CD14-positive monocyte (primary cell): ENCODE data around the gene CREG1. TPM values are rescaled to one million over a fixed set of nuclear protein-coding genes. Genes with fewer than 3 reads are reported as not detected.

Experiments used
- DNase-seq, 3 donors: peaks; one replicate each; pipeline ENCODE4 v3.0.0-alpha.2; 2011 to 2022
- H2AFZ ChIP-seq: 2 replicates; pipeline ENCODE4 v1.6.0; 2012; ENCODE audit warnings: mild to moderate bottlenecking, low read depth, low read length, inconsistent platforms; ENCODE audit not compliant: insufficient read depth, poor library complexity, severe bottlenecking
- H3K27ac ChIP-seq, 2 donors: 1 replicate in 1 of 2; 2 replicates in 1 of 2; pipeline ENCODE4 v1.5.1; 2012 to 2013; ENCODE audit warnings: low read length in 2 of 2, control low read depth in 1 of 2, inconsistent platforms in 1 of 2, low read depth in 1 of 2, mild to moderate bottlenecking in 1 of 2
- H3K27me3 ChIP-seq, 2 donors: one replicate each; pipeline versions ENCODE4 v1.6.0 to v1.6.1; 2011 to 2013; ENCODE audit warnings: low read length in 2 of 2; ENCODE audit not compliant: control insufficient read depth in 2 of 2, insufficient read depth in 2 of 2
- H3K36me3 ChIP-seq, 2 donors: replicated peaks in 1 of 2; 1 replicate in 1 of 2; 2 replicates in 1 of 2; pipeline versions ENCODE4 v1.5.1 to v1.6.1; 2012 to 2013; ENCODE audit warnings: low read length in 2 of 2, control low read depth in 1 of 2, inconsistent platforms in 1 of 2, mild to moderate bottlenecking in 1 of 2; ENCODE audit not compliant: insufficient read depth in 2 of 2, control insufficient read depth in 1 of 2
- H3K4me1 ChIP-seq, 2 donors: 1 replicate in 1 of 2; 2 replicates in 1 of 2; pipeline versions ENCODE4 v1.5.1 to v1.6.1; 2012 to 2013; ENCODE audit warnings: low read length in 2 of 2, control low read depth in 1 of 2, inconsistent platforms in 1 of 2, mild to moderate bottlenecking in 1 of 2, moderate library complexity in 1 of 2; ENCODE audit not compliant: insufficient read depth in 2 of 2, control insufficient read depth in 1 of 2
- H3K4me2 ChIP-seq: replicated peaks from 2 replicates; pipeline ENCODE3; 2012; ENCODE audit warnings: low read length, moderate library complexity, mild to moderate bottlenecking; ENCODE audit not compliant: poor library complexity, severe bottlenecking; ENCODE audit errors: extremely low read depth
- H3K4me3 ChIP-seq, 3 experiments: fragments of 200-600 bp in 1 of 3; sonication (generic) in 1 of 3; replicated peaks in 1 of 3; 1 replicate in 2 of 3; 2 replicates in 1 of 3; pipeline ENCODE4 v1.5.1; 2011 to 2013; ENCODE audit warnings: low read length in 3 of 3, mild to moderate bottlenecking in 3 of 3, control low read depth in 2 of 3, low read depth in 2 of 3, inconsistent platforms in 1 of 3, moderate library complexity in 1 of 3
- H3K79me2 ChIP-seq: 2 replicates; pipeline ENCODE4 v1.6.0; 2012; ENCODE audit warnings: mild to moderate bottlenecking, control low read depth, inconsistent platforms, low read length, moderate library complexity; ENCODE audit not compliant: insufficient read depth
- H3K9ac ChIP-seq: 2 replicates; pipeline ENCODE4 v1.6.0; 2017; ENCODE audit warnings: low read length, mild to moderate bottlenecking; ENCODE audit not compliant: insufficient read depth, poor library complexity, severe bottlenecking
- H3K9me3 ChIP-seq, 2 donors: replicated peaks in 1 of 2; 1 replicate in 1 of 2; 2 replicates in 1 of 2; pipeline versions ENCODE4 v1.5.1 to v1.6.1; 2012 to 2013; ENCODE audit warnings: low read length in 2 of 2, control low read depth in 1 of 2; ENCODE audit not compliant: control insufficient read depth in 1 of 2, insufficient read depth in 1 of 2
- H4K20me1 ChIP-seq: 2 replicates; pipeline ENCODE4 v1.6.0; 2012; ENCODE audit warnings: mild to moderate bottlenecking, low read length, control low read depth, moderate library complexity; ENCODE audit not compliant: insufficient read depth
- H3K27ac Mint-ChIP-seq, 7 donors: one replicate each; pipeline ENCODE4 v1.8.0; 2020; ENCODE audit warnings: mild to moderate bottlenecking in 7 of 7, mixed read lengths in 7 of 7, moderate library complexity in 6 of 7, inconsistent platforms in 2 of 7
- H3K27me3 Mint-ChIP-seq, 3 donors: one replicate each; pipeline ENCODE4 v1.8.0; 2021 to 2022; ENCODE audit warnings: low read depth in 3 of 3, mild to moderate bottlenecking in 3 of 3, mixed read lengths in 3 of 3, moderate library complexity in 3 of 3, inconsistent platforms in 1 of 3
- H3K36me3 Mint-ChIP-seq, 2 donors: one replicate each; pipeline ENCODE4 v1.8.0; 2020; ENCODE audit warnings: mixed read lengths in 2 of 2, inconsistent platforms in 1 of 2, mild to moderate bottlenecking in 1 of 2
- H3K4me1 Mint-ChIP-seq: one replicate; pipeline ENCODE4 v1.8.0; 2020; ENCODE audit warnings: mild to moderate bottlenecking, mixed read lengths
- H3K4me3 Mint-ChIP-seq, 2 donors: one replicate each; pipeline ENCODE4 v1.8.0; 2020; ENCODE audit warnings: mild to moderate bottlenecking in 2 of 2, mixed read lengths in 2 of 2, moderate library complexity in 1 of 2
- H3K9me3 Mint-ChIP-seq, 7 donors: one replicate each; pipeline ENCODE4 v1.8.0; 2020 to 2022; ENCODE audit warnings: mixed read lengths in 7 of 7, mild to moderate bottlenecking in 6 of 7, moderate library complexity in 6 of 7, inconsistent platforms in 2 of 7
- CTCF ChIP-seq: fragments of 200-600 bp; IDR thresholded peaks from one replicate; pipeline ENCODE4 v1.8.0; 2022; ENCODE audit warnings: antibody characterized with exemption, mild to moderate bottlenecking
- WGBS: methylation state at CpG from one replicate; pipeline ENCODE4 v1.1.5; 2013; ENCODE audit warnings: missing lambda C conversion rate; ENCODE audit not compliant: insufficient coverage; 5-methylcytosine and 5-hydroxymethylcytosine counted together
- intact Hi-C, 2 donors: fragments of 100-400 bp; cut with micrococcal nuclease; formaldehyde crosslinking; loops; one replicate each; pipeline versions ENCODE4 v1.15.0 to v1.15.1; 2023
- polyA plus RNA-seq, 3 donors: library from polyadenylated mRNA; depleted of rRNA in 1 of 3; unstranded in 2 of 3; stranded (reverse) in 1 of 3; fragments of 300-500 nt in 2 of 3; fragments of >200 nt in 1 of 3; fragmentation: Illumina TruSeq in 2 of 3; gene quantifications; 1 replicate in 2 of 3; 2 replicates in 1 of 3; pipeline ENCODE4 v1.2.3, GENCODE V29; 2012 to 2021

Gene CREG1
- polyA plus RNA-seq, 3 donors = 150 to 309 (median 248) TPM

GRCh38 chr1:167541003-167541402, 12.6 kb downstream of the CREG1 start:
- no peak overlapping the region for H3K4me3 ChIP-seq
- H3K79me2 ChIP-seq = peaks cover 38% of the 10 kb centered on the region
- no peak overlapping the region for H3K9ac ChIP-seq
- Mint-ChIP-seq H3K9me3 (peaks cover 0 to 4% (median 0%) of the 10 kb centered on the region in 7 donors), H3K4me3 (no peak overlapping the region), H3K4me1 (peaks cover 44% of the 10 kb centered on the region), H3K27ac (peak overlapping the region; percentile 57 to 88 (median 80)), H3K36me3 (peaks cover 44 to 60% of the 10 kb centered on the region in 2 donors), H3K27me3 (peaks cover 0 to 2% (median 1%) of the 10 kb centered on the region in 3 donors)
- H2AFZ ChIP-seq = no peak overlapping the region
- peaks cover 32 to 42% of the 10 kb centered on the region in 2 donors for H3K36me3 ChIP-seq
- no peak overlapping the region for H3K4me2 ChIP-seq
- peaks cover 25% of the 10 kb centered on the region for H4K20me1 ChIP-seq
- no peaks in the 10 kb centered on the region for H3K27me3 ChIP-seq
- no peak for TF ChIP-seq CTCF
- peak overlapping the region in 1 of 2 donors; percentile 72 for H3K27ac ChIP-seq
- peaks cover 35 to 42% of the 10 kb centered on the region in 2 donors for H3K4me1 ChIP-seq
- peak in 2 of 3 donors; percentile 34 to 39 for DNase-seq
- no peaks in the 10 kb centered on the region for H3K9me3 ChIP-seq
- intact Hi-C loops = loop anchor here (10.0 kb wide), 1 partner anchor 316 kb away; the partner anchor contains the start of gene POU2F1 (in 2 of the 2)

- no peak for DNase-seq
- no peak for TF ChIP-seq CTCF
- Histone ChIP-seq H3K27ac (no peak overlapping the region), H3K4me2 (no peak overlapping the region), H3K79me2 (peaks cover 16% of the 10 kb centered on the region), H4K20me1 (peaks cover 26% of the 10 kb centered on the region), H3K4me1 (peaks cover 27 to 34% of the 10 kb centered on the region in 2 donors), H3K27me3 (no peaks in the 10 kb centered on the region), H3K4me3 (no peak overlapping the region), H3K9me3 (no peaks in the 10 kb centered on the region), H3K36me3 (peaks cover 10 to 19% of the 10 kb centered on the region in 2 donors), H2AFZ (no peak overlapping the region), H3K9ac (no peak overlapping the region)
- Mint-ChIP-seq H3K36me3 (peaks cover 25 to 38% of the 10 kb centered on the region in 2 donors), H3K4me3 (no peak overlapping the region), H3K27ac (no peak overlapping the region), H3K9me3 (peaks cover 0 to 7% (median 0%) of the 10 kb centered on the region in 7 donors), H3K4me1 (peaks cover 42% of the 10 kb centered on the region), H3K27me3 (peaks cover 0 to 1% (median 1%) of the 10 kb centered on the region in 3 donors)
- WGBS = 94% methylated on average over 3 of the region's 5 CpGs
- intact Hi-C loops = loop anchor here (10.0 kb wide), 6 partner anchors 84 to 474 kb away; no protein-coding TSS in a partner anchor
Observed at GRCh38 chr1:167538657-167539056, 14.9 kb downstream of the CREG1 start.
